NCI-H1436 (cell line): ENCODE data around the gene PPP1R36.
"Not testable (repeated sequence)": the region's sequence is repeated elsewhere in the genome, so short reads cannot be mapped to it uniquely, and the experiment has no call there.

Experiments used
- DNase-seq: peaks from one replicate; lab custom pipeline; 2025; lab: John Stamatoyannopoulos, UW

PPP1R36 gene

DNA sequence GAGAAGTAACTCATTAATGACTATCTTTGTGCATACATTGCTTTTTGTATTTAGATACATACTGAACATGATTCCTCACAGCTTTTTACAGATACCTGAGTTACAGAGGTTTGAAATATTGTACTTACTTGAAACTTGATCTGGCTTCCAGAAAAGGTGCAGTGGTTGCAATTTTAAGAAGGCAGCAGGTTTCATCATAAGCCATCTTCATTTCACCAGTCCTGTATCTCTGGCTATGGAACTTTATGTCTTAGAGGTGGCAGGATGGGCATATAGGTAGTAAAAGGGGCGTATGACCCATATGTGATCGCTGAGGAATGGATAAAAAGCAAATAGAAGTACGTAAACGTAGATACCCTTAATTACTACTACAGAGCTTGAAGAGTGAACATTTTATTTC, 31.5 kb upstream of the PPP1R36 start:
- no peak for DNase-seq

GRCh38 chr14:64520699-64521098, 29.1 kb upstream of the PPP1R36 start:
- DNase-seq = no peak

DNA sequence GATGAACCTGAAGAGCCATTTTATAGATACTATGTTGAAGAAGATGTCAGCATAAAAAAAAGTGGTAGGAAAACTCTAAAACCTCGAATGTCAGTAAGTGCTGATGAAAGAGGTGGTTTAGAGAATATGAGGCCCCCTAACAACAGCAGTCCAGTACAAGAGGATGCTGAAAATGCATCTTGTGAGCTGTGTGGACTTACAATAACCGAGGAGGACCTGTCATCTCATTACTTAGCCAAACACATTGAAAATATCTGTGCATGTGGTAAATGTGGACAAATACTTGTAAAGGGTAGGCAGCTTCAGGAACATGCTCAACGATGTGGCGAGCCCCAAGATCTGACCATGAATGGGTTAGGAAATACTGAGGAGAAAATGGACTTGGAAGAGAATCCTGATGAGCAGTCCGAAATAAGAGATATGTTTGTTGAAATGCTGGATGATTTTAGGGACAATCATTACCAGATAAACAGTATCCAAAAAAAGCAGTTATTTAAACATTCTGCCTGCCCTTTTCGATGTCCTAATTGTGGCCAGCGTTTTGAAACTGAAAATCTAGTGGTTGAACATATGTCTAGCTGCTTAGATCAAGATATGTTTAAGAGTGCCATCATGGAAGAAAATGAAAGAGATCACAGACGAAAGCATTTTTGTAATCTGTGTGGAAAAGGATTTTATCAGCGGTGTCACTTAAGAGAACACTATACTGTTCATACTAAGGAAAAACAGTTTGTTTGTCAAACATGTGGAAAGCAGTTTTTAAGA, 27.0 kb upstream of the PPP1R36 start:
- DNase-seq = no peak

GRCh38 chr14:64525354-64525753, 24.4 kb upstream of the PPP1R36 start:
- DNase-seq = no peak

DNA sequence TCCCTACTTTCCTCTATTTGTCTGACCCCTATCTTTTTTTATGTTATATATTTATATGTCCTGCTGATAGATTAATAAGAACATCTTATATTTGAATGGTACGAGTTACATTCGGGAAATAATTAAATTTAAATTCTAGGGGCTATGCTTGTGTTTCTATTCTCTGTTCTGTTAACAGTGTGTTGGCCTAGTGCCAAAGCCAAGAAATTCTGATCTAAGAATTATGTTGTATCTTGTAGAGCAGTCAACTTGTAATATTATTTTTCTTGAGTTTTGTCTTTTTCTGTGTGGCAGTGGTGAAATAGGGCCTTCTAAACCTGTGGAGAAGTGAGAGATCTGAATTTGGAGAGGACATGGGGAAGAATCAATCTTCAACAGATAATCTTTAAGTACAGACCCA, 18.2 kb upstream of the PPP1R36 start:
- no peak for DNase-seq

GRCh38 chr14:64536488-64537245, 13.1 kb upstream of the PPP1R36 start:
- no peak for DNase-seq

DNA sequence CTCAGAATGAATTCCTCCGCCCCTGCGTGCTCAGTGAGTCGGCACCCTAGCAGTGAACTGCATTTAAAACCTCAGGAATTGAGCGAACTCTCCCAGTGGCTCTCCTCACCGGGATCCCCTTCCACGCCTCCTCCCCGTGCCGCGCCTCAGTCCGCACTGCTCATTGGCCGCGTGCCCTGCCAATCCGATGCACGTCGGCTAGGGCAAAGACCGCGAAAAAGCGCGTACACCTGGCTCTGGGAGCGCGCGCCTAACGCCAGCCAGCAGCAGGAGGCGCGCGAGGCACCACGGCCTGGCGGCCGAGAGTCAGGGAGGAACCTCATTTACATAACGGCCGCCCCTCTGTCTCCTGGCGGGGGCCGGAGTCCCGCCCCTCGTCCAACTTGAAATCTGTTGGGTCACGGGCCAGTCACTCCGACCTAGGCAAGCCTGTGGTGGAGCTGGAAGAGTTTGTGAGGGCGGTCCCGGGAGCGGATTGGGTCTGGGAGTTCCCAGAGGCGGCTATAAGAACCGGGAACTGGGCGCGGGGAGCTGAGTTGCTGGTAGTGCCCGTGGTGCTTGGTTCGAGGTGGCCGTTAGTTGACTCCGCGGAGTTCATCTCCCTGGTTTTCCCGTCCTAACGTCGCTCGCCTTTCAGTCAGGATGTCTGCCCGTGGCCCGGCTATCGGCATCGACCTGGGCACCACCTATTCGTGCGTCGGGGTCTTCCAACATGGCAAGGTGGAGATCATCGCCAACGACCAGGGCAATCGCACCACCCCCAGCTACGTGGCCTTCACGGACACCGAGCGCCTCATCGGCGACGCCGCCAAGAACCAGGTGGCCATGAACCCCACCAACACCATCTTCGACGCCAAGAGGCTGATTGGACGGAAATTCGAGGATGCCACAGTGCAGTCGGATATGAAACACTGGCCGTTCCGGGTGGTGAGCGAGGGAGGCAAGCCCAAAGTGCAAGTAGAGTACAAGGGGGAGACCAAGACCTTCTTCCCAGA, 9.3 kb upstream of the PPP1R36 start, which contains the start of gene HSPA2:
Gene HSPA2, plus strand, starts transcription at position 534 of the 995 bp plus-strand sequence. Its CDS starts 109 bp downstream, at position 643.
- DNase-seq = peak; percentile 93

- peak; percentile 24 for DNase-seq
These were observed 8.3 kb upstream of the PPP1R36 start for GRCh38 chr14:64541261-64541971.

- no peak for DNase-seq
These were observed 7.6 kb upstream of the PPP1R36 start for GRCh38 chr14:64541972-64542835.

DNA sequence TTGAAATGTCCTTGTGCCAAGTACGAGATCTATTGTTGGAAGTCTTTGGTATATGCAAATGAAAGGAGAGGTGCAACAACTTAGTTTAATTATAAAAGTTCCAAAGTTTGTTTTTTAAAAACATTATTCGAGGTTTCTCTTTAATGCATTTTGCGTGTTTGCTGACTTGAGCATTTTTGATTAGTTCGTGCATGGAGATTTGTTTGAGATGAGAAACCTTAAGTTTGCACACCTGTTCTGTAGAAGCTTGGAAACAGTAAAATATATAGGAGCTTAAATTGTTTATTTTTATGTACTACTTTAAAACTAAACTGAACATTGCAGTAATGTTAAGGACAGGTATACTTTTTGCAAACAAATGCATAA, 6.9 kb upstream of the PPP1R36 start:
- DNase-seq = no peak

- DNase-seq = no peak
These were observed 5.0 kb upstream of the PPP1R36 start for GRCh38 chr14:64544607-64545312.

- no peak for DNase-seq
These were observed 745 bp upstream of the PPP1R36 start for GRCh38 chr14:64549016-64549415.

DNA sequence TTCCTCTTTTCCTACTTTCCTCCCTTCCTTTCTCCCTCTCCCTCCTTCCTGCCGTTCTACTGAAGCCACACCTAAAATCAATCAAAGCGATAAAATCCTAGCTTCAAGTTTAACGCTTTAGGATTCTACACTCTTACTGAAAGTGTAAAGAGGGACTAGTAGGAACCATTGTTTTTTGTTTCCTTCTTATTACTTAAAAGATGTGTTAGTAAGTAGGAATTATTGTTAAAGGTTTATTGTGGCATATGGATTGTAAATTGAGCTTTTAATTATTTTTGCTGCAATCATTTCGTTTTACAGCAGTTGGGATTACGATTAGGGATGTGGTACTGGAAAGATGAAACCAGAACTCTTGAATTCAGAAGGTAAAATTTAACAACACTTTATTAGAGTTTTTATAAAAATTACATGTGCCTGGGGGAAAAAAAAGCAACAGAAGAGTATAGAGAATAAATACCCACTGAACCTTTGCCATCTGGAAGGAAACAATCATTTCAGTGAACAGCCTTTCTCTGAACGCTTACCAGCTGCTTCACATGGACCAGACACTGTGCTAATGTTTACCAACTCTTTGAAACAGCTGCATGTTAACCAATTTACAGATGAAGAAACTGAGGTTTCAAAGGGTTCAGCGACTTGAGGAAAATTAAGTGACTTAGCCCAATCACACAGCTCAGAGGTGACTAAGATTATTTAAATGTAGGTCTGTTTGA, 1.0 kb downstream of the PPP1R36 start:
- peak; percentile 13 for DNase-seq

GRCh38 chr14:64554556-64554955, 4.8 kb downstream of the PPP1R36 start:
- no peak for DNase-seq

DNA sequence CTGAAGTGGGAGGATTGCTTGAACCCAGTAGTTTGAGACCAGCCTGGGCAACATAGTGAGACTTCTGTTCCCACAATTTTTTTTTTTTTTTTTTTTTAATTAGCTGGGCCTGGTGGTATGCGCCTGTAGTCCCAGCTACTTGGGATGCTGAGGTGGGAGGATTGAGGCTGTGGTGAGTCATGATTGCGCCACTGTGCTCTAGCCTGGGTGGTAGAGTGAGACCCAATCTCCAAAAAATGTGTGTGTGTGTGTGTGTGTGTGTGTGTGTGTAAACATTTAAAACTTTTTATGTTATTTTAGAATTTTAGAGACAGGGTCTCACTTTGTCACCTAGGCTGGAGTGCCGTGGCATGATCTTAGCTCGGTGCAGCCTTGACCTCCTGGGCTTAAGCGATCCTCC, 6.8 kb downstream of the PPP1R36 start:
- DNase-seq = no peak

DNA sequence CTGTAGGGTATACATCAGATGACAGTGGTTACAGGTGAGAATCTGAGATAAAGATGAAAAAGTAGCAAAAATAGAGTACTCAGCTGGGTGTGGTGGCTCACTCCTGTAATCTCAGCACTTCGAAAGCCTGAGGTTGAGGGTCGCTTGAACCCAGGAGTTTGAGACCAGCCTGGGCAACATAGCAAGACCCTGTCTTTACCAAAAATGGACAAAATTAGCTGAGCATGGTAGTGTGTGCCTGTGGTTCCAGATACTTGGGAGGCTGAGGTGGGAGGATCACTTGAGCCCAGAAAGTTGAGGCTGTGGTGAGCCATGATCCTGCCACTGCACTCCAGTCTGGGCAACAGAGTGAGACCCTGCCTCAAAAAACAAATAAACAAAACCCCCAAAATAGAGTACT, 8.5 kb downstream of the PPP1R36 start:
- not testable (repeated sequence) for DNase-seq

- DNase-seq = no peak
These were observed 11.9 kb downstream of the PPP1R36 start for GRCh38 chr14:64561631-64562030.

GRCh38 chr14:64562436-64562835, 12.7 kb downstream of the PPP1R36 start:
- no peak for DNase-seq

DNA sequence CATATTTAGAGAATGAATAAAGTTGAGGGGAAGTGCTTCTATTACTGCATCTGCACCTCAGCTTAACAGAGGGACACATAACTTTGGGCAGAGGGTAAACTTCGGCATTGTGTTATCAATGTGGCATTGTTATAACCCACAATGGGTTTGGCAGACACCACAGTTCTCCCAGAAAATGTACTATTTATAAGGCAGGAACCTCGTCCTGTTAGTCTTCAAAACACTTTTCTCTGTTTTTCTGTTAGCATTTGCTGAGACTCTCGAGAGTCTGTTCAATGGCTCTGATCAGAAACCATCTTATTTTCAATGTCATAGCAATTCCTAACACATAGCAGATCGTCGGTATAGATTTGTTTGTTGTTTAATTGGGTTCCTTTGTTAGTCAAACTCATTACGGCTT, 13.9 kb downstream of the PPP1R36 start:
- DNase-seq = no peak
